Coronary artery (tissue), 2 donors: ENCODE data around the gene PREP.

Experiments used
- DNase-seq: peaks from one replicate; pipeline ENCODE4 v3.0.0-alpha.2; 2017; ENCODE audit warnings: low spot score
- H3K27ac ChIP-seq, 2 donors: fragments of 200-600 bp; sonication (generic); one replicate each; pipeline ENCODE4 v1.5.1; 2016 to 2019
- H3K4me3 ChIP-seq: fragments of 200-600 bp; sonication (generic); 2 replicates; pipeline ENCODE4 v1.5.1; 2016; ENCODE audit warnings: mild to moderate bottlenecking, moderate library complexity
- TF ChIP-seq, protein P1 (sequence below): fragments of 200-600 bp; sonication (generic); IDR thresholded peaks from one replicate; pipeline ENCODE4 v1.5.1; 2019; ENCODE audit warnings: antibody characterized with exemption

Gene PREP

DNA sequence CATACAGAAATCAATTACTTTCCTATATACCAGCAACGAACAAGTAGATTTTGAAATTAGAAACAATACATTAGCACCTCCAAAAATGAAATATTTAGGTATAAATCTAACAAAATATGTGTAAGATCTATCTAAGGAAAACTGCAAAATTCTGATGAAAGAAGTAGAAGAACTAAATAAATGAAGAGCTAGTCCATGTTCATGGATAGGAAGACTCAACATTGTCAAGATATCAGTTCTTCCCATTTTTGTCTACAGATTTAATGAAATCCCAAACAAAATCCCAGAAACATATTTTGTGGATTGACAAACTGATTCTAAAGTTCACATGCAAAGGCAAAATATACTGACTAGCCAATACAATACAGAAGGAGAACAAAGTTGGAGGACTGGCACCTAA, 33.7 kb downstream of the PREP start:
- TF ChIP-seq, protein P1, sequence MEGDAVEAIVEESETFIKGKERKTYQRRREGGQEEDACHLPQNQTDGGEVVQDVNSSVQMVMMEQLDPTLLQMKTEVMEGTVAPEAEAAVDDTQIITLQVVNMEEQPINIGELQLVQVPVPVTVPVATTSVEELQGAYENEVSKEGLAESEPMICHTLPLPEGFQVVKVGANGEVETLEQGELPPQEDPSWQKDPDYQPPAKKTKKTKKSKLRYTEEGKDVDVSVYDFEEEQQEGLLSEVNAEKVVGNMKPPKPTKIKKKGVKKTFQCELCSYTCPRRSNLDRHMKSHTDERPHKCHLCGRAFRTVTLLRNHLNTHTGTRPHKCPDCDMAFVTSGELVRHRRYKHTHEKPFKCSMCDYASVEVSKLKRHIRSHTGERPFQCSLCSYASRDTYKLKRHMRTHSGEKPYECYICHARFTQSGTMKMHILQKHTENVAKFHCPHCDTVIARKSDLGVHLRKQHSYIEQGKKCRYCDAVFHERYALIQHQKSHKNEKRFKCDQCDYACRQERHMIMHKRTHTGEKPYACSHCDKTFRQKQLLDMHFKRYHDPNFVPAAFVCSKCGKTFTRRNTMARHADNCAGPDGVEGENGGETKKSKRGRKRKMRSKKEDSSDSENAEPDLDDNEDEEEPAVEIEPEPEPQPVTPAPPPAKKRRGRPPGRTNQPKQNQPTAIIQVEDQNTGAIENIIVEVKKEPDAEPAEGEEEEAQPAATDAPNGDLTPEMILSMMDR, result no peak
- Histone ChIP-seq H3K4me3 (no peak overlapping the region), H3K27ac (no peak overlapping the region)
- no peak for DNase-seq

- TF ChIP-seq, protein P1, result no peak
- no peak overlapping the region for H3K27ac ChIP-seq
- H3K4me3 ChIP-seq, result no peak overlapping the region
- DNase-seq, result no peak
Observed at GRCh38 chr6:105364243-105364642, 38.6 kb downstream of the PREP start.

- TF ChIP-seq, protein P1, result no peak
- DNase-seq, result no peak
- H3K27ac ChIP-seq, result no peak overlapping the region
- H3K4me3 ChIP-seq, result no peak overlapping the region
Observed at GRCh38 chr6:105363100-105363754, 39.7 kb downstream of the PREP start.

- no peak for DNase-seq
- TF ChIP-seq, protein P1, result no peak
- Histone ChIP-seq H3K4me3 (no peak overlapping the region), H3K27ac (no peak overlapping the region)
Observed at GRCh38 chr6:105359419-105360370, 43.2 kb downstream of the PREP start.

GRCh38 chr6:105357165-105357564, 45.7 kb downstream of the PREP start:
- H3K4me3 ChIP-seq, result no peak overlapping the region
- H3K27ac ChIP-seq, result no peak overlapping the region
- DNase-seq, result no peak
- TF ChIP-seq, protein P1, result no peak

DNA sequence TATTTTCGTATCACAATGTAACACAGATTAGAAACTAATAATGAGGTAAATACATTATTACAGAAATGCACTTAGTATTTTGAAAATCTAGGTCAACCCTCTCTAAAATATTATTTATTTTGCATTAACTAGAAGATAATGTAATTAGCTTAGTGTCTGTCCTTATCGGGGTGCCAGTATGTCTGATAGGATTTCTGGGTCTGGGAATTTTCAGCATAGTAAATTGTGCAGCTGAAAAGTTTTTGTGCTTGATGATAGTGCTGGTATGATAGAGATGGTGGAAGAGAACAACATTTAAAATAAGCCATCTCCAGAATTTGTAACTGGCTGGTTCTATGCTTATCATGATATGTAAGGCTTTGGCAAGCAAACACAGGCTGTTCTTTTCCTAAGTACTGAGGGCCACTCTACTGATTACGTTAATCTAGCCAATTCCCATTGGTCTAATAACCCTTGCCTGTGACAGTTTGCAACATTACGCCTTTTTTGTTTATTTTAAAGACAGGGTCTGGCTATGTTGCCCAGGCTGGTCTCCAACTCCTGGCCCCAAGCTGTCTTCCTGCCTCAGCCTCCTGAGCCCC, 50.8 kb downstream of the PREP start:
- TF ChIP-seq, protein P1, result no peak
- Histone ChIP-seq H3K27ac (no peak overlapping the region), H3K4me3 (no peak overlapping the region)
- DNase-seq, result no peak
